Esophagus muscularis mucosa (tissue), 4 donors: Measurements from ENCODE around the gene LTF.

Source experiments
- CTCF ChIP-seq, 3 experiments: fragments of 200-600 bp in 2 of 3; fragments of 450-650 bp in 1 of 3; sonication (generic) in 2 of 3; IDR thresholded peaks; one replicate each; pipeline ENCODE4 v1.5.1; 2017 to 2019; ENCODE audit warnings: antibody characterized with exemption in 3 of 3, mild to moderate bottlenecking in 2 of 3, moderate library complexity in 1 of 3
- EP300 ChIP-seq: sonication (generic); formaldehyde crosslinking; IDR thresholded peaks from one replicate; pipeline ENCODE4 v1.6.1; 2017; ENCODE audit warnings: antibody characterized with exemption
- POLR2A ChIP-seq: fragments of 450-650 bp; IDR thresholded peaks from one replicate; pipeline ENCODE4 v1.6.1; 2017; ENCODE audit warnings: antibody characterized with exemption, moderate library complexity, mild to moderate bottlenecking, low read depth
- POLR2AphosphoS5 ChIP-seq, 2 donors: sonication (generic); formaldehyde crosslinking; IDR thresholded peaks; one replicate each; pipeline ENCODE4 v1.6.1; 2017; ENCODE audit warnings: antibody characterized with exemption in 2 of 2

DNA sequence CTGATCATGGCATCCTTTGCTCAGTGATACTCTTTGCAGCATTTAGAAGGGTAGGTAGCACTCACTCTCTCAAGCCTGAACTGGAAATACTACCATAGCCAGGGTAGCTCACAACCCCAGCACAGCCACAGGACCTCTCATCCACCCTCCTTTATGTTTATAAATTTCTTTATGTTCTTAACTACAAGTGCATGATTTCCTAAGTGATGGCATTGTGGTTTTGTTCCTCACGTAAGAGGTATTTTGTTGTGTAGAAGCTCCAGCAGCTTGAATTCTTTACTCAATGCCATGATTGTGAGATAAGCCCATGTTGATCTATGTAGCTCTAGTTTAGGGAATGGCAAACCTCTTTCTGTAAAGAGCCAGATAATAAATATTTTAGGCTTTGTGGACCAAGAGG lies 25.2 kb upstream of the LTF start:
- TF ChIP-seq CTCF (IDR thresholded peaks at IDR 0.05) (no peak), POLR2AphosphoS5 (IDR thresholded peaks at IDR 0.05) (no peak), EP300 (no peak), POLR2A (no peak)
